GM12891 (cell line): ENCODE results near the gene RERE.

Experiments
- PAX5 ChIP-seq: IDR thresholded peaks from 2 replicates; pipeline ENCODE4 v1.6.1; 2011; ENCODE audit warnings: low read length, moderate library complexity, mild to moderate bottlenecking; ENCODE audit not compliant: insufficient read depth, severe bottlenecking
- POLR2A ChIP-seq: IDR thresholded peaks from 2 replicates; pipeline ENCODE4 v1.6.1; 2011; ENCODE audit warnings: low read depth, low read length, control low read depth
- POLR2AphosphoS5 ChIP-seq: IDR thresholded peaks from 2 replicates; pipeline ENCODE4 v1.6.1; 2011; ENCODE audit warnings: low read depth, low read length, control low read depth
- POU2F2 ChIP-seq: IDR thresholded peaks from 2 replicates; pipeline ENCODE4 v1.6.1; 2011; ENCODE audit warnings: low read depth, mild to moderate bottlenecking, control low read depth, low read length, moderate library complexity

- no peak for TF ChIP-seq POLR2A
- TF ChIP-seq POU2F2 = no peak
- TF ChIP-seq POLR2AphosphoS5 = no peak
- no peak for TF ChIP-seq PAX5
Observed at GRCh38 chr1:8434101-8434500, 383.3 kb downstream of the RERE start.
